ENCODE results near the gene WDR38.

The WDR38 gene, protein sequence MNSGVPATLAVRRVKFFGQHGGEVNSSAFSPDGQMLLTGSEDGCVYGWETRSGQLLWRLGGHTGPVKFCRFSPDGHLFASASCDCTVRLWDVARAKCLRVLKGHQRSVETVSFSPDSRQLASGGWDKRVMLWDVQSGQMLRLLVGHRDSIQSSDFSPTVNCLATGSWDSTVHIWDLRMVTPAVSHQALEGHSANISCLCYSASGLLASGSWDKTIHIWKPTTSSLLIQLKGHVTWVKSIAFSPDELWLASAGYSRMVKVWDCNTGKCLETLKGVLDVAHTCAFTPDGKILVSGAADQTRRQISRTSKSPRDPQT

DNA sequence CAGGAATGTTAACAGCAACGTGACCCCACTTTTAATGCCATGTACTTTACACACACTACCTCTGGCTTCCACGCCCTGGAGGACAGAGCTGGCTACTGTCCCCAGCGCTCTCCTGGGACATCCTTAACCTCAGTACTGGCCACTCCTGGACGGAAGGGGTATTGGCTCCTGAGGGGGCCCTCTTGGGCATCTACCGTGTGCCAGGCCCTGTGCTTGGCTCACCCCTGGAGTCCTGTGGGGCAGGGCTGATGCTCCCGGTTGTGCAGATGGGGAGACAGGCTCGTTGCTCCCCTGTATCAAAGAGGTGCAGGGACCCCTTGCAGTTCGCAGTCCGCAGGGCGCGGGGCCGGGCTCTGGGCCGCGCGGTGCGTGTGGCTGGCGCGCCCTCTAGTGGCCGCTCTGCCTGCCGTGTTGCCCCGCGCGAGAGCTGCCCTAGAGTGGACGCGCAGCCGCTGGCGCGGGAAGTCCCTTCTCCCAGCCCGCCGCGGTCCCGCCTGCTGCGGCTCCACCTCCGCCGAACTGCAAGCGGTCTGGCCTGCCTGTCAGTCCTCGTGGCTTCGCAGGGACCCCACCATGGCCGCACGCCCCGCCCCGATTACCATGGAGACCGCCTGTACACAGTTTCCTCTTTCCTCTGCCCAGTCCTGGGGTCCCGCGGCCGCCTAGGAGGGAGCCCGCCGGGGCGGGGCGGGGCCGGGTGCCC is at the start of gene WDR38:
TSS of gene WDR38 (plus strand) at position 632 of the 703 bp plus-strand sequence. CDS start 72 bp downstream, outside the sequence.
- FAIRE-seq = no peak

DNA sequence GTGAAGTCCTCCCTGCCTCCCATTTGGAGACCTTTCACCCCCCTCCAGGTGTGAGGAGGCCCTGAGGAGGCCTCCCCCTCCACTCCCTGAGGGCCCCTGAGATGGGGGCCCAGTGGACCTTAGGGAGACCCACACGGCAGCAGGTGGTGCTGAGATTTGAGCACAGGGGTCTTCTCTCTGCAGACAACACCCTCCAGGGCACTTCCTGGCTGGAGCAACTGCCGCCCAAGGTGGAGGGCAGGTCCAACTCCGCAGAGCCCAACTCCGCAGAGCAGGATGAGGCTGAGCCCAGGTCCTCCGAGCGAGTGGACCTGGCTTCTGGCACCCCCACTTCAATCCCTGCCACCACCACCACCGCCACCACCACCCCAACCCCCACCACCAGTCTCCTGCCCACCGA is 49.3 kb upstream of the WDR38 start:
- no peak for FAIRE-seq

DNA sequence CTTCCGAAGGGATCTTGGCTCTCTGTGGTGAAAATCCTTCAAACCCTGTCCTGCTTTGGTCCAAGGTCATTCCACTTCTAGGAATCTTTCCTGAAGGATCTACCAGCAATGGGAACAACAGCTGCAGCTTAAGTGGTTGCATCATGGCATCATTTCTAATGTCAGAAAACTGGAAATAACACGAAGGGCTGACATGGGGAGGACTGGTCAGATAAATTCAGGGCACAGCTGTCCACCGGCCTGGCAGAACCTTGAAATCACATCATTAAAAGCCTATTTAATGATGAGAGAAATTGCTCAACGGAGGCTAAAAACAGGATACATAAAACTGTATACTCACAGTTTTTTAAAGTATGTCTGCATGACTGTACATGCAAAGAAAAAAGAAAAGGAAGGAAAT is 48.1 kb upstream of the WDR38 start:
- no peak for FAIRE-seq

DNA sequence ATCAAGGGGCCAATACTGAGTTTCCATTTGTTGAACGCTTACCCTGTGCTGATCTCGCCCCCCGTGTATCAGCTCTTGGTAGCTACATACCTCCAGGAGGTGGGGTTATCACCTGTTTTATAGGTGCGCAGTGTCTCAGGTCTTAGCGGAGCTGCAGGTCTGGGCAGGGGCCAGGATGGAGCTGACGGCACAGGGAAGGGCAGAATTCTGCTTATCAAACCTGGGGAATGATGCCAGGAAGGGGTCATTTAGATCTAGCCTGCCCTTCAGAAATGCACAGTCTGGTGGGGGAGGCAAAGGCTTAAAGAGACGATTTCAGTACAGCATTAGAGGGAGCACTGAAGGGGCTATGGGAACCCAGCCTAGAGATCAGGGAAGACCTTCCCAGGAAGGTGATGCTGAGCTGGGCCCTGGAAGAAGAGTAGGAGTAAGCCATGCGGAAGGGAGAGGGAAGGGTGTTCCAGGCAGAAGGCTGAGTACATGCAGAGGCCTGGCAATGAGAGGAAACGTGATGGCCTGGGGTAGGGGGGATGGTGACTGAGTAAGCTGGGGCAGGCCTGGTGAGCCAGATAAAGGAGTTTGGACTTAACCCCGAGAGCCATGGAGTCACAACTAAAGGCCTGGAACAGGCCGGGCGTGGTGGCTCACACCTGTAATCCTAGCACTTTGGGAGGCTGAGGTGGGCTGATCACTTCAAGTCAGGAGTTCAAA is 44.9 kb upstream of the WDR38 start:
- FAIRE-seq = no peak

DNA sequence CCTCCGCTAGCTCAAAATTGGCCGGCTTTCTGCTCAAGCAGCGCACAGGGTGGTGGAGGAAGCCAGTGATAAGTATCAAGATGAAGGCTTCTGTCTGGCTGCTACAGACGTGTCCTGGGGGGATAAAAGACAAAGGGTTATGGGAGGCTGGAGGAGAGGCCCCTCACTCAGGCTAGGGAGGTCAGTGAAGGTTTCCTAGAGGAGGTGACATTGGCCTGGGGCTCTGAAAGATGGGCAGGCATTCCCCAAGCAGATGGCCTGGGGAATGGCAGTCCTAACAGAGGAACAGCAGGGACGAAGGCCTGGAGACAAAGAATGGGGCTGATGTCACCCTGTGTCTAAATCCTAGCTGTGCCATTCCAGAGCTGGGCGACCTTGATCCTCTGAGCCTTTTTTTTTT is 44.0 kb upstream of the WDR38 start:
- no peak for FAIRE-seq

DNA sequence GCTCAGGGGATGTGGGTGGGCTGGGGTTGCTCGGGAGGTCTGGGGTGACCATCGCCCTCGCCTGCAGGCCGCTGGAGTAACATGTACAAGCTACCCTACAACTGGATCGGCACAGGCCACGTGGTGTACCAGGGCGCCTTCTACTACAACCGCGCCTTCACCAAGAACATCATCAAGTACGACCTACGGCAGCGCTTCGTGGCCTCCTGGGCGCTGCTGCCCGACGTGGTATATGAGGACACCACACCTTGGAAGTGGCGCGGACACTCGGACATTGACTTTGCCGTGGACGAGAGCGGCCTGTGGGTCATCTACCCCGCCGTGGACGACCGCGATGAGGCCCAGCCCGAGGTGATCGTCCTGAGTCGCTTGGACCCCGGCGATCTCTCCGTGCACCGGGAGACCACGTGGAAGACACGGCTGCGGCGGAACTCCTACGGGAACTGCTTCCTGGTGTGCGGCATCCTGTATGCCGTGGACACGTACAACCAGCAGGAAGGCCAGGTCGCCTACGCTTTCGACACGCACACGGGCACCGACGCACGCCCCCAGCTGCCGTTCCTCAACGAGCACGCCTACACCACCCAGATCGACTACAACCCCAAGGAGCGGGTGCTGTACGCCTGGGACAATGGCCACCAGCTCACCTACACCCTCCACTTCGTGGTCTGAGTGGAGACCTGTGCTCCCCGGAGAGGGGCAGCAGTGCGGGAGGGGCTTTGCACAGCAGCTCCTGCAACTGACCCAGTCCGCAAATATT is 43.3 kb upstream of the WDR38 start:
- no peak for FAIRE-seq

DNA sequence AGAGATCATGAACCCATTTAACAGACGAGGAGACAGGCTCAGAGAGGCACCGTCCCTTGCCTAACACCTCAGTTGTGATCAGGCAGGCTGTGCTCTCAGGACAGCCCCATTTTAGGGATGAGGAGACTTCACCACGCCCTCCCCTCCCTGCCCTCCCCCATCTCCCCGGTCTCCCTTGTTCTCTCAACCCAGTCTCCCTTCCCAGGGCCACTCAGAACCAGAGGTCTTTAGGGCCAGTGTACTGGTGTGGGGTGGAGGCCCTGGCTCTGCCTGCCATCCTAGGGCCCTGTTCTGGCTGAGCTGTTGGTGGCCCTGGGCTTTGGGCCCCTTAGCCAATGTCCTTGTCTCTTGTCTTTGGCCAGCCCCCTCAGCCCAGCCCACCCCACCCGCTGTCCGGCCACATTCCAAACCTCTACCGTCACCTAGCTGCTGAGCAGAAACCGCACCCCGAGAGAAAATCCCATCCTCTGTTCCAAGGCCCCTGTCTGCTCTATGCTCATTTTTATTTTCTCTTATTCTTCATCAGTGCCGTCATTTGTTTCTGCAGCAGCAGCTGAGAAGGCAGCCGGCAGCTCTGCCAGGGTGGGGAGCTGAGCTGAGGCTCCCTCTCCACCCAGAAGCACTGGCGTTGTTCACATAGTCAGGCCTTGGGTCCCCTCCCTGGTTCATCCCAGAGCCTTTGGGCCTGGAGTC is 42.5 kb upstream of the WDR38 start:
- FAIRE-seq = no peak

DNA sequence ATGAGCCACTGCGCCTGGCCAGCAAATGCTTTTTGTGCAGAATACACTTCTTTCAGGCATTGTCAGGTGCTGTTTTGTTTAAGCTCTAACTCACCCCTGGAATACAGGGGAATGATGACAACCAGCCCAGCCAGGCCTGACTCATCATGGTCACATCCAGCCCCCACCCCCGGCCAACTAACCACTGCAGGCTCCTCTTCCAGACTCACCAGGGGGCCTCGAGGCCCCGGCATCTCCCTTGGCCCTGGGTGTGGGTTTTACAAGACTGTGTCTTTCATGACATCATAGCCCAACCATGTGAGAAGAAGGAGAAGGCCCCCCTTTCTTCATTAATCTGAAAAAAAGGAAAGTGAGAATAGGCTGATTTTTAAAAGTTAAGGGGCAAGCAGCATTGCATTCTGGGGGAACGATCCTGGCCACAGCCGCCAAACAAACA is 40.8 kb upstream of the WDR38 start:
- no peak for FAIRE-seq

DNA sequence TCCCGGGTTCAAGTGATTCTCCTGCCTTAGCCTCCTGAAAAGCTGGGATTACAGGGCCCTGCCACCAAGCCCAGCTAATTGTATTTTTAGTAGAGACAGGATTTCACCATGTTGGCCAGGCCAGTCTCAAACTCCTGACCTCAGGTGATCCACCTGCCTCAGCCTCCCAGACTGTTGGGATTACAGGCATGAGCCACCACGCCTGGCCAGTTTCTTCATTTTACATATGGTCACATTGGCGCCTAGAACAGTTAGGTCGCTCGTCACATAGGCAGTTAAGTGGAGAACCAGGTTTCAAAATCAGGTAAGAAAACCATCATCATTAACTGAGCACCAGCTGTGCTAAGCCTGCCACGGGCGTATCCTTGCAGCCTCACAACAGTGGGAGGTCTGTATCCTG is 40.2 kb upstream of the WDR38 start:
- no peak for FAIRE-seq

DNA sequence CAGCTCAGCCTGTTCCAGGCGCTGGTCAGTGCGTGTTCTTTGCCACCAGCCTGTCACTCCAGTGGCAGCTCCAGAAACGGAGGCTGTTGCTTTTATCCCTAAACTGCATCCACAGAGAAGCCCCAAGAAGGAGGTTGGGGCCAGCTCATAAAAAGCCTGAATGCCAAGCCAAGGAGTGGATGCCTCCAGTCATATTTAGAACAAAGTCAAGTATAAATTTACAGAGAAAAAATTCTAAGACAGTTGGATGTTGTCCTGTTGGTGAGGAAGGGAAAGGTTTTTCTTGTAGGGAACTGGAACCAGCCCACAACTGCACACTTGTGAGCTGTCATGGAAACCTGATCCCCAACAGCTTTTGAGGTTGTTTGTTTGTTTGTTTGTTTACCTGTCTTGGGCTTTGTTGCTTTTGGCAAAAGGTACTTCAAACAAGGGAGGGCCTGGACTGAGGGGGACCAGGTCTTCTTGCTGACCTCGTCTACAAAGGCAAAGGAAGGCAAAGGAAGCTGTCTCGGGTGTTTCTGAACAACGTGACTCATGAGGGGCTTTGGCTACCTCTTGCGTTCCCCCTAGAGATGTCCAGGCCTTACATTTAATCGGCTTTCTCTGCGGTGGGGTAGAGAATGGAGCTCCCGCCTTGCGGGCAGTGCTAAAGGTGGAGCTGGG is 39.6 kb upstream of the WDR38 start:
- FAIRE-seq = no peak

DNA sequence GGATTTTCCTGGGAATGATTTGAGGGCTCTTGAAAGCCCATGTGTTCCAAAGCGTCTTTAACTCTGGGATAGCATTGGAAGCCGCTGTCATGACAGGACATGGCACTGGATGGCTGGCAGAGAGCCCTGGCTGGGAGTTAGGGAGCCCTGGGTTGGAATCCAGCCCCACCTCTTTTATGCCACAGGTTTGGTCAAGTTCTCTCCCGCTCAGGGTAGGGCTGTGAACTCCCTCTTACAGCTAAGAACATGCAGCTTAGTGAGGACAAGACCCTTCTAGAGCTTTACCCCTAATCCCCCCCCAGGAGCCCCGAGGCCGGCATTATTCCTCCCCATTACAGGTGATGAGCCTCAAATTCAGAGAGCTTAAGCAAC is 39.1 kb upstream of the WDR38 start:
- FAIRE-seq = no peak

DNA sequence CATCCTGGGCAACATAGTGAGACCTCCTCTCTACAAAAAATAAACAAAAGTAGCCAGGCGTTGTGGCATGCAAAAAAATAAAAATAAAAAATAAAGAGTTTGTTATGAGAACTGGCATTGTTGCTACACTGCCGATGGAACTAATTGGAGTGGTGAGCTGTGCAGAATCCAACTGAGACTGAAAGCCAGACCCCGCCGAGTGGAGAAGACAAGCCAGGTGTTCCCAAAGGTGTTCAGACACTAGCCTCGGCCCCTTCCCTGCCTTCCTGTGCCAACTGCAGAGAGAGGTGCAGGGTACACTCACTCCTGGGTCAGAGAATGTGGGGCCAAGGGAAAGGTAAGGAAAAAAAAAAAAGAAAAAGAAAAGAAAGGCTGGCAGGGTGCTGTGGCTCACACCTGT is 37.7 kb upstream of the WDR38 start:
- FAIRE-seq = no peak

DNA sequence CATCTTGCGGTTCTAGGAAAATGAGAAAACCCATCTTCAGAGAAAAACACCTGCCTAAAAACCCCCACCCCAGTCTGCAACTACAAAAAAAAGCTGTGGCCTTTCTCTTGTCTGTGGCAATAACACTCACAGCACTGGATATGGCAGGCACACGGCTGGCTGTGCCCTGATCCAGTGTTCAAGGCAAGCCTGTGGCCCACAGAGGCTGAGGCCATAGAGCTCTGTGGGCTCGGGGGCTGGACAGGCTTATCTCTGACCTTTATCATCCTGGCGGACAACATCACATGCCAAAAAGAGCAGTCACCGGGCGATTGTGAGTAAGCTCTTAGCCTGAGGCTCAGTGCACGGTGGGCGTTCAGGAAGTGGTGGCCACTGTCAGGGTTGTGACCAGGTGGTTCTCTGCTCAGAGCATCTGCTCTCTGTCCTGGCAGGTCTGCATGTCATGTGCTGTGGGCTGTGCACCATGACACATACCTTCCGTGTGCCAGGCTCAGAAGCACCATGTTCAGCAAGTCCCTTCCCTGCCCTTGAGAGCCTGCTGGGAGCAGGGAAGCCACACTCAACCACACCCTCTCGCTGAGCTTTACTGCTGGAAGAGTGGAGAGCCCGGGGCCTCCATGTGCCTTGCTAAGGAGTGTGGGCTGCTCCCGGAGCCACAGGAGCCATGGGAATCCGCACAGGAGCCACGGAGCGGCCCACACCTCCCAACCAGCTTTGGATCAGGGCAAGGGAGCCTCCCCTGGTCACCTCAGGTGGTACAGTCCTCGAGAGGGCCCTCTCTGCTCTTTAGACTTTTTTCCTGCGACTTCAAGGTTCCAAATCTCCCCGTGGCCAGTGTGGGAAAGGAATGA is 34.6 kb upstream of the WDR38 start:
- FAIRE-seq = no peak

DNA sequence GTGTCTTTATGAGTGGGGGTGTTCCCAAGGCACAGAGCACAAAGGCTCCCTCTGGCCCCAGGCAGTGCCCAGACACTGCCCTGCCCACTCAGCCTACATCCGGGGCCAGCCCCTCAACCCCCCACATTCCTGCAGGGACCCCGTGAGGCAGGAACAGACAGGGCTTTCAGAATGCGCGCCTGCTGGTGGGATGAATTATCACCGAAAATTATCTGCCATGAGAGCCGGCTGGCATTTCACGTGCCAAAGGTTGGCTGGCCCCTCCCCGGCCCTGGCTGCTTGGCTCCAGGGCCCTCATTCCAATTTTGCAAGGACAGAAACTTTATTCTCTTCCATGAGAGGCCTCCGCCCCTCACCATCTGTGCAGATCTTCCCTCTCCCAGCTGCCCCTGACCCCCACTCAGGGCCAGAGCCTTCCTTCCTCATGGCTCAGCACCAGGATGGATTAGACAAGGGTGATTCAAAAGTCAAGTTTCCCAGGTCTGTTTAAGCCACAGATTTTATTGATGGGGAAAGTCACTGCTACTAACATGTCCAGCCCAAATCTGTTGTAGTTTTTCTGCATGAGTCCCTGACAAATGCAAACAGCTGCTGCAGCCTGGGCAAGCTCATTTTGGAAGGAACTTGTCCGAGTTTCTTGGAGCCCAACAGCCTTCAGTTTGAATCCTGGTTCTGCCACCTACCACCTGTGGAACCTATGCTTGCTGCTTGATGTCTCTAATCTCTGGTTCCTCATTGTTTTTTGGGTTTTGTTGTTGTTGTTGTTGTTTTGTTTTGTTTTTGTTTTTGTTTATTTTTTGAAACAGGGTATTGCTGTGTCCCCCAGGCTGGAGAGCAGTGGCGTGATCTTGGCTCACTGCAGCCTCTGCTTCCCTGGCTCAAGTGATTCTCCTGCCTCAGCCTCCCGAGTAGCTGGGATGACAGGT is 32.3 kb upstream of the WDR38 start:
- FAIRE-seq = no peak

DNA sequence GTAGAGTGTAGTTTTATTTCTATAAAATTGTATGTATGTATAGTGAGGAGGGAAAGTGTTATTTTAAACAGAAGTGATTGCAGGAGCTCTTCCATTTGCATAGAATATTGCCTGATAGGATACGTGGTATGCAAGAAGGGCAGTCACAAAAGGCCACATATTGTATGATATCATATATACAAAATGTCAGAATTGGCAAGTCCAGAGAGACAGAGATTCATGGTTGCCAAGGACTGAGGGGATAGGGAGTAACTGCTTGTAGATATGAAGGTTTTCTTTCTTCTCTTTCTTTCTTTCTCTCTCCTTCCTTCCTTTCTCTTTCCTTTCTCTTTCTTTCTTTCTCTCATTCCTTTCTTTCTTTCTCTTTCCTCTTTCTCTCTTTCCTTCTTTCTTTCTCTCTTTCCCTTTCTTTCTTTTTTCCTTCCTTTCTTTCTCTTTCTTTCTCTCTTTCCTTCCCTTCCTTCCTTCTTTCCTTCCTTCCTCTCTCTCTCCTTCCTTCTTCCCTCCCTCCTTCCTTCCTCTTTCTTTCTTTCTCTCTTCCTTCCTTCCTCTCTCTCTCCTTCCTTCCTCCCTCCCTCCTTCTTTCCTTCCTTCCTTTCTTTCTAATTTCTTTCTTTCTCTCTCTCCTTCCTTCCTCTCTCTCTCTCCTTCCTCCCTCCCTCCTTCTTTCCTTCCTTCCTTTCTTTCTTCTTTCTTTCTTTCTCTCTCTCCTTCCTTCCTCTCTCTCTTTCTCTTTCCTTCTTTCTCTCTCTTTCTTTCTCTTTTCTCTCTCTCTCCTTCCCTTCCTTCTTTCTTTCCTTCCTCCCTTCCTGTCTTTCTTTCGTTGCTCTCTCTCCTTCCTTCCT is 24.5 kb upstream of the WDR38 start:
- FAIRE-seq = no peak

DNA sequence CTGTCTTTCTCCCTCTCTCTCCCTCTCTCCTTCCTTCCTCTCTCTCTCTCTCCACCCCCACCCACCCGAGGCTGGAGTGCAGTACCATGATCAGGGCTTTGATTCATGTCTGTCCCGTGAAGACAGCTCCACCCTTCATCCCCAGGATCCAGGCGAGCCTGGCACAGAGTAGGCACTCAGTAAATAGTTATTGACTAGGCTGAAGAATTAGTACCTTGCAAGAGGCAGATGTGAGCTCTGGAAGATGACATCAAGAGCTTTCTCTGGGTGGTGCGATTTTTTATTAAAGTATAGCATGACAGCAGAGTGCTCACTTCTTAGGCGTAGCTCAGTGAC is 24.0 kb upstream of the WDR38 start:
- FAIRE-seq = no peak

DNA sequence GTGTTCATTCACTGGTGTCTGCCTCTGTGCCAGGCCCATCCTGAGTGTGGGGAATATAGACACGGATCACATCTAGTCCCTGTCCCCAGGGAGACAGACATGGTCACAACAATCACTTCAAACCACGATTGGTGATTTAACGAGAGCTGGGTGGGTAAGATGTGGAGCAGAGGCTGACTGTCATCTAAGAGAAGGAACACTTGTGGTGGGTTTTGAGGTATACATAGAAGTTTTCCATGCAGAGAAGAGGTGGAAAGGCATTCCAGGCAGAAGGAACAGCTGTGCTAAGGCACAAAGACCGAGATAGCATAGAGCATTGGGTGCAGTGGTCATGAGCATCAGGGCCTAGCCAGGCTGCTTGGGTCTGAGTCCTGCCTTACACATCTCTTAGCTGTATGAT is 22.7 kb upstream of the WDR38 start:
- FAIRE-seq = no peak

DNA sequence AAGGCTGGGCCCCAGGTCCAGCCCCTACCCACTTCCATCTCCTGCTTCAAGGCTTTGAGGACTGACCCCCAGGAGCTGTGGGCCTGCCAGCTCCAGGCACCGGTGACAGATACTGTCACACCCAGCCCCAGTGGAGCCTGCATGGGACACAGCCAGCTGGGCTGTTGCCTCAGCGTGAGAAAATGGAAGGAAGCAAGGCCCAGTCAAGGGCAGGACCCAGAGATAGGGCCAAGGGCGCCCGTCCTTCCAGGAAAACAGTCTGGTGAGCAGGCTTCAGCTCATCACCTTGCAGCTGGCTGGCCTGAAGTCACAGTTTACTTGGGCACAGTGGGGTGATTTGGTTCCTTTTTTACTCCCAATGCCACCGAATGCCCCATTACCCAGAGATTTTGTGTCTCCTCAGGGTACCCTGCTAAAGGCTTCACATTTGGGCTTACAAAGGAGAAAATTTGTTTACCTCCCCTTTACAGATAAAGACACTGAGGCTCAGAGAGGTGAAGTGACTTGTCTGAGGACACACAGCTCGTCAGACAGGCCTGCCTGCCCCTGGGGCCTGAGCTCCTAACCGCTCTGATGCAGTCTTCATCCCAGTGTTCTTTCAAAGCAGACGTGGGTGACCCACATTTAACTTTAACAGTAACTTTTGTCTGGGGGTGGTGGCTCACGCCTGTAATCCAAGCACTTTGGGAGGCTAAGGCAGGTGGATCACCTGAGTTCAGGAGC is 21.5 kb upstream of the WDR38 start:
- no peak for FAIRE-seq

Measured in endometrium (tissue), 2 donors.